Activated CD8-positive, alpha-beta memory T cell treated with anti-CD3 and anti-CD28 coated beads, Interleukin-2, amount 50 U/mL, for 1 hour (primary cell): Measurements from ENCODE around the gene FAM120A.

Source experiments
- DNase-seq: peaks from one replicate; pipeline ENCODE4 v3.0.0-alpha.2; 2020; ENCODE audit errors: extremely low read depth

FAM120A gene

GRCh38 chr9:93473411-93473810, 21.9 kb downstream of the FAM120A start:
- DNase-seq = no peak

- no peak for DNase-seq
Observed at GRCh38 chr9:93475108-93475507, 23.6 kb downstream of the FAM120A start.

GRCh38 chr9:93475856-93476255, 24.4 kb downstream of the FAM120A start:
- no peak for DNase-seq

GRCh38 chr9:93476924-93477323, 25.4 kb downstream of the FAM120A start:
- DNase-seq = no peak

DNA sequence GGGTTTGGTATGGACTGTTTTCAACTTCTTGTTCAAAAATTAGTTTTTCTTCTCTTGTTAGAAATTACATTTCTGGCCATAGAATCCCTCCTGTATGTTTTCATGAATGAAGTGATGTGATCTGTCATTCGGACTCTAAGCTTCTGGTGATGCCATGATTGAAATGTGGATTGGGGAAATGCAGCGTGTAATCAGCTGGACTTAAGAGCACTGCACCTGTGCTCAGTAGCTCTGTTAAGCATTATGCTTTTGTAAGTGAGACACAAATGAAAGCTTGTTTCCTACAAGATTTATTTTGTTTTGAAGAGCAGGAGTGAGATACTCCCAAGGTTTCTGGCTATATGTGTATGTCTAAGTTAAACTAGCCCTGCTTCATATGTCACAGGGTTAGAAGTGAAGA, 25.9 kb downstream of the FAM120A start:
- no peak for DNase-seq

GRCh38 chr9:93479726-93480125, 28.2 kb downstream of the FAM120A start:
- DNase-seq = no peak

GRCh38 chr9:93480262-93480661, 28.8 kb downstream of the FAM120A start:
- no peak for DNase-seq

GRCh38 chr9:93480728-93481324, 29.3 kb downstream of the FAM120A start:
- no peak for DNase-seq

DNA sequence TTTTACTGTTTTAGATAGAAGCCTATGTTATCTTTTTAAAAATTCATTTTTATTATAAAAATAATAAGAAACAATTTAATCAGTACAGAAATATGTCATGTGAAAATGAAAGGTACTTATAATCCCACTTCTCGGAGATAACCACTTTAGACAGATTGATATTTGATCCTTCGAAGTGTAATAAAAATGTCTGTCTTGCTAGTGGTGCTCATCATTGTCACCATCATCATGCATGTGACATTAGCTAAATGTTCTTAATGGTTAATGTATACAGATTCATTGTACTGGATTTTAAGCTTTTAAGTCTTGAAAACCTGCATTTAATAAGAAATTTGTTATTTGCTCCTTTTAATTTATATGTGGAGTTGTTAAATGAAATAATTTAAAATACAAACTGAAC, 32.0 kb downstream of the FAM120A start:
- DNase-seq = no peak

DNA sequence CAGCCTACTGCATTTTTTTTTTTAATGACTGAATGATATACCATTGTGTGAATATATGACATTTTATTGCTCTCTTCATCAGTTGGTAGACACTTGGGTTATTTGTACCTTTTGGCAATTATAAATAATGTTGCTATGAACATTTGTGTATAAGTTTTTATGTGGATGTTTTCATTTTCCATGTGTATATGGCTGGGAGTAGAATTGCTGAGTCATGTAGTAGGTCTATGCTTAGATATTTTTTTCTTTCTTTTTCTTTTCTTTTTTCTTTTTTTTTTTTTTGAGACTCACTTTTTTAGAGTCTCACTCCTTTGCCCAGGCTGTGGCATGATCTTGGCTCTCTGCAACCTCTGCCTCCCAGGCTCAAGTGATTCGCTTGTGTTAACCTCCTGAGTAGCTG, 34.8 kb downstream of the FAM120A start:
- no peak for DNase-seq

- DNase-seq = no peak
Observed at GRCh38 chr9:93488244-93488643, 36.8 kb downstream of the FAM120A start.

GRCh38 chr9:93491593-93492232, 40.2 kb downstream of the FAM120A start:
- DNase-seq = no peak

DNA sequence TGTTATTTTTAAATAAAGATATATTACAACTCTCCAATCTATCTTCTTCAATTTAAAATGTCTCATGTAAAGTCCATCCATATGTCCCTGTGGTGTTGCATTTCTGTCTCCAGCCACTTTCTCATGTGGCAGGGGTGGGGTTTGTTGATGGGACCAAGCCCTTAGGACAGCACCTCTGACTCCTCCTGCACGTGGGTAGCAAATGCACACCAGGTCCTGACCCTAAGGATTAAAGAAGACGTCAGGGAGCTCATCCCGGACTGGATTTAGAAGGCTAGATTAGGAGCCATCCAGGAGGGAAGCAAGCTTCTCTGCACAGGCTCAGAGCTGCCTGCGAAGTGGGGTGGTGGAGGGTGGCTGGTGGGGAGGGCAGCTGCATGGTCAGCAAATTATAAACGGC, 40.8 kb downstream of the FAM120A start:
- no peak for DNase-seq

- DNase-seq = no peak
Observed at GRCh38 chr9:93493949-93494348, 42.5 kb downstream of the FAM120A start.

- no peak for DNase-seq
Observed at GRCh38 chr9:93496285-93496684, 44.8 kb downstream of the FAM120A start.

- no peak for DNase-seq
Observed at GRCh38 chr9:93500571-93501298, 49.2 kb downstream of the FAM120A start.

DNA sequence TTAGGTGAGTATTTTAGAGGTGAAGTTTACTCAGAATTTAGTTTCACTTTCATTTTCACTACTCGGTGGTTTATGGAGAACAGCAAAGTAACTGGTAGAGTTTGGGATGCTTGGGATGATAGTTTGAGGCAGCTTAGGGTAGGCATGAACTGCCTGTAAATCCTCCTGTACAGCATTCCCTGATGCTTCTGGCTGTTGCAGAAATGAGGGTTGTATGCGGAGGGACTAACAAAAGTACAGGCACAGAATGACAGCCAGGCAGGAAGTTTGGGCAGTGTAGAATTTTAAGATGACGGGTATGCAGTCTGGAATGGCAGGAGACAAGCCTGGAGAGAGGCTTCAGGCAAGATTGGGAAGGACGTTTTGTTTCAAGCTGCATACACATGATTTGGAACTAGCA, 49.9 kb downstream of the FAM120A start:
- DNase-seq = no peak

GRCh38 chr9:93503381-93503780, 51.9 kb downstream of the FAM120A start:
- DNase-seq = no peak

DNA sequence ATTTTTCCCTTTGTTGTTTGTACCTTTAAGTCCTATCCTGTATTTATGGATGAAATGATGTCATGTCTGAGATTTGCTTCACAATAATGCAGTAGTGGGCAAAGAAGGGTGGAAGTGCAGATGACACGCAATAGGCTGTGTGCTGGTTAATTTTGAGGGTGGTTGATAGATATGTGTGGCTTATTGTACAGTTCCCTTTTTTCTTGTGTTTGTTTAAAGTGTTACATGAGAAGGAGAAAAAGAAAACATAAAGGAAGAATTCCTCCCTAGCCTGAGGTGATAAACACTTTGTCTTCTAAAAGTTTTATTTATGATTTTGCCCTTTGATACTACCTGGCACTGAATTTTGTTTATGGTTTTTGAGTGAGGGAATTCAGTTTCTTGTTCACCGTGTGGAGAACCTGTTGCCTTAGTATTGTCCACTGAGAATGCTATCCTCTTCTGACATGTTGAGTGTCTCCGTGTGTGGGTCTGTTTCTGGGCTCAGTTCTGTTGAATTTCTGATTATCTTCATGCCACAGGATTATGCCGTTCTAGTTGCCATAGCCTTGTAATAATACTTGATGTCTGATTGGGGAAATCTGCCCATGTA, 54.2 kb downstream of the FAM120A start:
- DNase-seq = no peak

DNA sequence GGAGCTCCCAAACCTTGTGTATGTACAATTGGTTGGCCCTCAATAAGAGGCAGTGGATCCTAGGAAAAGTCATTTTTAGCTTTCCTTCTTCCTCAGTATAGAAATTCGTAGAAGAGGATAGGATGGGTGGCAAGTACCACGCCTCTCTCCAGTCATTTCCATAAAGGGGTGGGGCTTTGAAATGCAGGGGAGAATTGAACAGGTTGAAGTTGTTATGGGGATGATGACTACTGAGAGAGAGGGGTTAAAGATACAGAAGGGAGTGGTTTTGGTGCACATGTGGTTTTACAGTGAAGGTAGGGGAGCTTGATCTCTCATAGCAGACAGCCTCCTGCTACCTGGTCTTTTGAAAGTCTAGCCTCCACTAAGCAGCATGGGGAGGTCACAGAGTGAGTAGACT, 56.3 kb downstream of the FAM120A start:
- no peak for DNase-seq

- DNase-seq = no peak
Observed at GRCh38 chr9:93508207-93508606, 56.7 kb downstream of the FAM120A start.

DNA sequence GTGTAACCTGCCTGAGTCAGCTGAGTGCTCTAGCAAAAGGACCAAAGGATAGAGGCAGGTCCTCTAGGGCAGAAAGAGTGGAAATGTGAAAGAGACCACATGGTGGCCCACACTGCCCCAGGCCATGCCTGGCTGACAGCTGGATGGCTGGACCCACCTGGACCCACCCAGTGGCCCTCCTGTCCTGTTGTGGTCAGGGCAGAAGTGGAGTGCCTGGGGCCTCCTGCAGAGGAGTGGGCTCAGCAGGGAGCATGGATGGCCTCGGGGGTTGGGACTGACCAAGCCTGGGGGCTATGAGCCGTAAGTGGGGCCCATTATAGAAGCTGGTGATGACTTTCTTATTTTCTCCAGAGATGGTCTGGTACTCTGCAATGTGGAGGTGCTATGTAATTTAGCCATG, 57.6 kb downstream of the FAM120A start:
- no peak for DNase-seq

GRCh38 chr9:93510041-93510440, 58.6 kb downstream of the FAM120A start:
- DNase-seq = no peak
